HepG2 (cell line): ENCODE data around the gene SENP5. TPM values are rescaled to one million over a fixed set of nuclear protein-coding genes. Genes with fewer than 3 reads are reported as not detected.

Source experiments
- AGO1 ChIP-seq: fragments of 200-400 bp; formaldehyde crosslinking; IDR thresholded peaks from 2 replicates; pipeline ENCODE4 v1.6.1; 2017; ENCODE audit warnings: mild to moderate bottlenecking, low read depth, low read length, moderate library complexity; ENCODE audit not compliant: poor library complexity, severe bottlenecking
- AHR ChIP-seq: IDR thresholded peaks from 2 replicates; pipeline ENCODE4 v1.6.1; 2018; ENCODE audit warnings: missing genetic modification reagents, missing compliant biosample characterization
- ATM ChIP-seq: fragments of 450-650 bp; IDR thresholded peaks from 2 replicates; pipeline ENCODE4 v1.7.1; 2017; ENCODE audit warnings: mild to moderate bottlenecking, borderline replicate concordance
- CBX2 ChIP-seq, 2 experiments: fragments of 200-600 bp in 1 of 2; sonication (generic); formaldehyde crosslinking in 1 of 2; IDR thresholded peaks; 2 replicates each; pipeline versions ENCODE4 v1.7.0 to v1.8.1; 2018 to 2022; ENCODE audit warnings: low read depth in 2 of 2, low read length in 1 of 2, mild to moderate bottlenecking in 1 of 2, missing genetic modification reagents in 1 of 2
- CBX5 ChIP-seq: sonication (generic); formaldehyde crosslinking; IDR thresholded peaks from 2 replicates; pipeline ENCODE4 v1.4.0; 2020; ENCODE audit warnings: missing genetic modification reagents, borderline replicate concordance
- CENPX ChIP-seq: sonication (generic); formaldehyde crosslinking; IDR thresholded peaks from 2 replicates; pipeline ENCODE4 v1.9.0; 2021; ENCODE audit warnings: mild to moderate bottlenecking, missing genetic modification reagents, moderate library complexity
- CREB1 ChIP-seq, 2 experiments: fragments of 450-650 bp in 1 of 2; IDR thresholded peaks; 2 replicates each; pipeline ENCODE4 v1.6.1; 2016 to 2017; ENCODE audit warnings: control low read depth in 1 of 2, mild to moderate bottlenecking in 1 of 2, missing compliant biosample characterization in 1 of 2, missing genetic modification characterization in 1 of 2
- GATA4 ChIP-seq: sonication (generic); IDR thresholded peaks from 2 replicates; pipeline ENCODE4 v1.6.1; 2016; ENCODE audit warnings: antibody characterized with exemption, low read depth, borderline replicate concordance
- GTF2F1 ChIP-seq: fragments of 150-350 bp; IDR thresholded peaks from 2 replicates; pipeline ENCODE4 v1.6.1; 2014; ENCODE audit warnings: low read length
- JUNB ChIP-seq: sonication (generic); formaldehyde crosslinking; IDR thresholded peaks from 2 replicates; pipeline ENCODE4 v1.8.0; 2022; ENCODE audit warnings: missing genetic modification reagents, mild to moderate bottlenecking, borderline replicate concordance
- KDM4B ChIP-seq: sonication (generic); formaldehyde crosslinking; IDR thresholded peaks from 2 replicates; pipeline ENCODE4 v1.4.0; 2020; ENCODE audit warnings: missing genetic modification reagents
- KLF9 ChIP-seq: IDR thresholded peaks from 2 replicates; pipeline ENCODE4 v1.6.1; 2016; ENCODE audit warnings: low read depth
- NFRKB ChIP-seq: fragments of 450-650 bp; IDR thresholded peaks from 2 replicates; pipeline ENCODE4 v1.6.1; 2017
- PAWR ChIP-seq: sonication (generic); formaldehyde crosslinking; IDR thresholded peaks from 2 replicates; pipeline ENCODE4 v1.4.0; 2020; ENCODE audit warnings: missing genetic modification reagents, mild to moderate bottlenecking, borderline replicate concordance
- PPARG ChIP-seq: conservative IDR thresholded peaks from 2 replicates; pipeline ENCODE4 v1.6.1; 2016; ENCODE audit warnings: missing biosample characterization, missing genetic modification reagents
- RFXANK ChIP-seq: IDR thresholded peaks from 2 replicates; pipeline ENCODE4 v1.6.1; 2016
- SMARCE1 ChIP-seq: fragments of 450-650 bp; IDR thresholded peaks from 2 replicates; pipeline ENCODE4 v1.6.1; 2017; ENCODE audit warnings: borderline replicate concordance
- ZFP37 ChIP-seq: sonication (generic); formaldehyde crosslinking; IDR thresholded peaks from 2 replicates; pipeline ENCODE4 v1.4.0; 2020; ENCODE audit warnings: missing genetic modification reagents, borderline replicate concordance
- ZFY ChIP-seq: sonication (generic); formaldehyde crosslinking; IDR thresholded peaks from 2 replicates; pipeline ENCODE4 v1.4.0; 2020; ENCODE audit warnings: missing genetic modification reagents
- ZKSCAN1 ChIP-seq: fragments of 150-350 bp; IDR thresholded peaks from 2 replicates; pipeline ENCODE4 v1.6.1; 2014; ENCODE audit warnings: low read length
- ZNF24 ChIP-seq: fragments of 450-650 bp; IDR thresholded peaks from 2 replicates; pipeline ENCODE4 v1.6.1; 2017; ENCODE audit warnings: antibody characterized with exemption, mild to moderate bottlenecking
- ZNF30 ChIP-seq: sonication (generic); formaldehyde crosslinking; IDR thresholded peaks from 2 replicates; pipeline ENCODE4 v1.5.0; 2020; ENCODE audit warnings: mild to moderate bottlenecking, missing genetic modification reagents
- ZNF839 ChIP-seq: sonication (generic); formaldehyde crosslinking; IDR thresholded peaks from 2 replicates; pipeline ENCODE4 v1.4.0; 2020; ENCODE audit warnings: missing genetic modification reagents, mild to moderate bottlenecking, borderline replicate concordance
- ZZZ3 ChIP-seq: sonication (generic); formaldehyde crosslinking; IDR thresholded peaks from 2 replicates; pipeline ENCODE4 v1.4.0; 2020; ENCODE audit warnings: missing genetic modification reagents, mild to moderate bottlenecking, borderline replicate concordance
- polyA plus RNA-seq, 8 experiments: library from polyadenylated mRNA; depleted of rRNA in 3 of 8; stranded (reverse) in 7 of 8; unstranded in 1 of 8; fragments of >200 nt; fragmentation: Illumina TruSeq in 4 of 8; extraction: Trizol in 4 of 8; gene quantifications; 2 replicates each; pipeline versions ENCODE4 v1.2.1 to v1.2.3, GENCODE V29; 2011 to 2016; ENCODE audit warnings: low read depth in 4 of 8, missing spikeins in 1 of 8, mixed read lengths in 1 of 8; ENCODE audit not compliant: insufficient read depth in 1 of 8
- total RNA-seq, 5 experiments: library from RNA; depleted of rRNA; stranded (reverse); fragments of >200 nt; fragmentation: Illumina TruSeq; extraction: Trizol; gene quantifications; 2 replicates each; pipeline ENCODE4 v1.2.3, GENCODE V29; 2016; ENCODE audit warnings: low read depth in 1 of 5
- TF ChIP-seq, protein P1 (sequence below): sonication (generic); formaldehyde crosslinking; conservative IDR thresholded peaks from 2 replicates; pipeline ENCODE4 v1.4.0; 2020; ENCODE audit warnings: missing genetic modification reagents
- TF ChIP-seq, protein P2 (sequence below): sonication (generic); formaldehyde crosslinking; IDR thresholded peaks from 2 replicates; pipeline ENCODE4 v1.4.0; 2020; ENCODE audit warnings: missing genetic modification reagents, borderline replicate concordance
- TF ChIP-seq, protein P3 (sequence below): sonication (generic); formaldehyde crosslinking; IDR thresholded peaks from 2 replicates; pipeline ENCODE4 v1.4.0; 2020; ENCODE audit warnings: missing genetic modification reagents, mild to moderate bottlenecking, borderline replicate concordance
- TF ChIP-seq, protein P4 (sequence below): sonication (generic); formaldehyde crosslinking; IDR thresholded peaks from 2 replicates; pipeline ENCODE4 v1.8.0; 2022; ENCODE audit warnings: mild to moderate bottlenecking, missing genetic modification reagents

The SENP5 gene
- total and polyA plus RNA-seq, 2 of the 13 experiments (the other 11 are each of a cell fraction or from before 2014, with no cell fraction given) = 17.6 to 30.9 TPM

DNA sequence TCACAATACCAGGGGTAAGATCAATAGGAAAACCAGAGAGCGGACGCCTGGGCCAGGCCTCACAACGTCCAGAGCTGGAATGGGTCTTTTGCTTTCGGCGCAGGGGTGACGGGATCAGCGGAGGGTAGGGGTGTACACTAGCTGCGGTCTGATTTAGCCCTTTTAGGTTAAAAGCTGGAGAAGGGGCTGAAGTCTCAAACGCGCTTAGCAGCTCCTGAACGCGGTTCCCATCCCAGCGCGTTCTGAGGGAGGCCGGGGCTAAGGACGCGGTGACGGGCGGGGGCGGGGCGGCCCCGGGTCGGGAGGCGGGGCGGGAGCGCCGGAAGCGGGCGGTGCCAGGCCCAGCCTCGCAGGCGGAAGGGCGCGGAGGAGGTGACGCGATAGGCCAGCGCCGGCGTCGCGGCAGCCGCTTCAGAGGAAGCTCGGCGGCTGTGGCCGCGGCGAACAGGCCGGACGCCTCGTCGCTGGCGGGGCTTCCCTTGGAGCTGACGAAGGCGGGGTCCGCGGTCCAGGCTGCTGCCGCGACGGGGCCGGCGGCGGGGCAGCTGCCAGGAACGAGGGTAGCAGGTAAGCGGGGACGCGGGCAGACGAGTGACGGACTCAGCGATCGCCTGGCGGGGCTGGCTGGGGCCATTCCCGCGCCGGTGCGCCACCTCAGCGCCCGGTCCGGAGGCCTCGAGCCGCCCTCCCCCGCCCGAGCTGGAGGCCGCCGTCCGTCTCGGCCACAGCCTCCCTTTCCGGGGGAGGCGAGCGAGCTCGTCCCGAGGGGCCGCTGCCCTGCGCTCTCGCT is at the start of gene SENP5 (continued):
- TF ChIP-seq, protein P1, sequence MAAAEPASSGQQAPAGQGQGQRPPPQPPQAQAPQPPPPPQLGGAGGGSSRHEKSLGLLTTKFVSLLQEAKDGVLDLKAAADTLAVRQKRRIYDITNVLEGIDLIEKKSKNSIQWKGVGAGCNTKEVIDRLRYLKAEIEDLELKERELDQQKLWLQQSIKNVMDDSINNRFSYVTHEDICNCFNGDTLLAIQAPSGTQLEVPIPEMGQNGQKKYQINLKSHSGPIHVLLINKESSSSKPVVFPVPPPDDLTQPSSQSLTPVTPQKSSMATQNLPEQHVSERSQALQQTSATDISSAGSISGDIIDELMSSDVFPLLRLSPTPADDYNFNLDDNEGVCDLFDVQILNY (CRISPR knock-in tag) = no peak
- TF ChIP-seq KLF9 (CRISPR knock-in tag) (no peak), KDM4B (CRISPR knock-in tag) (no peak), ZFP37 (CRISPR knock-in tag) (no peak), ZNF24 (no peak), GTF2F1 (no peak), ZNF839 (CRISPR knock-in tag) (no peak), PPARG (CRISPR knock-in tag) (no peak), AHR (CRISPR knock-in tag) (no peak), SMARCE1 (no peak), AGO1 (no peak), PAWR (no peak), NFRKB (no peak), CREB1 (IDR thresholded peaks at IDR 0.05) (peak; percentile 86), CREB1 (CRISPR knock-in tag; IDR thresholded peaks at IDR 0.05) (peak; percentile 81), RFXANK (no peak), GATA4 (peak; percentile 73), ZZZ3 (CRISPR knock-in tag) (no peak), JUNB (CRISPR knock-in tag) (no peak), ZFY (CRISPR knock-in tag) (peak; percentile 97), ZKSCAN1 (no peak), CBX2 (IDR thresholded peaks at IDR 0.05; ENCODE audit: low read depth, low read length) (no peak), CBX2 (CRISPR knock-in tag; IDR thresholded peaks at IDR 0.05; ENCODE audit: low read depth) (no peak), ZNF30 (CRISPR knock-in tag) (no peak), CENPX (CRISPR knock-in tag) (no peak), ATM (no peak), CBX5 (CRISPR knock-in tag) (0 out of 2 replicates have a peak, but pooled peaks have one; percentile 12)
- TF ChIP-seq, protein P2, sequence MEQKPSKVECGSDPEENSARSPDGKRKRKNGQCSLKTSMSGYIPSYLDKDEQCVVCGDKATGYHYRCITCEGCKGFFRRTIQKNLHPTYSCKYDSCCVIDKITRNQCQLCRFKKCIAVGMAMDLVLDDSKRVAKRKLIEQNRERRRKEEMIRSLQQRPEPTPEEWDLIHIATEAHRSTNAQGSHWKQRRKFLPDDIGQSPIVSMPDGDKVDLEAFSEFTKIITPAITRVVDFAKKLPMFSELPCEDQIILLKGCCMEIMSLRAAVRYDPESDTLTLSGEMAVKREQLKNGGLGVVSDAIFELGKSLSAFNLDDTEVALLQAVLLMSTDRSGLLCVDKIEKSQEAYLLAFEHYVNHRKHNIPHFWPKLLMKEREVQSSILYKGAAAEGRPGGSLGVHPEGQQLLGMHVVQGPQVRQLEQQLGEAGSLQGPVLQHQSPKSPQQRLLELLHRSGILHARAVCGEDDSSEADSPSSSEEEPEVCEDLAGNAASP (CRISPR knock-in tag) = no peak
- TF ChIP-seq, protein P3, sequence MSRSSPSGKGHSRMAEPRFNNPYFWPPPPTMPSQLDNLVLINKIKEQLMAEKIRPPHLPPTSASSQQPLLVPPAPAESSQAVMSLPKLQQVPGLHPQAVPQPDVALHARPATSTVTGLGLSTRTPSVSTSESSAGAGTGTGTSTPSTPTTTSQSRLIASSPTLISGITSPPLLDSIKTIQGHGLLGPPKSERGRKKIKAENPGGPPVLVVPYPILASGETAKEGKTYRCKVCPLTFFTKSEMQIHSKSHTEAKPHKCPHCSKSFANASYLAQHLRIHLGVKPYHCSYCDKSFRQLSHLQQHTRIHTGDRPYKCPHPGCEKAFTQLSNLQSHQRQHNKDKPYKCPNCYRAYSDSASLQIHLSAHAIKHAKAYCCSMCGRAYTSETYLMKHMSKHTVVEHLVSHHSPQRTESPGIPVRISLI (CRISPR knock-in tag) = no peak
- TF ChIP-seq, protein P4, sequence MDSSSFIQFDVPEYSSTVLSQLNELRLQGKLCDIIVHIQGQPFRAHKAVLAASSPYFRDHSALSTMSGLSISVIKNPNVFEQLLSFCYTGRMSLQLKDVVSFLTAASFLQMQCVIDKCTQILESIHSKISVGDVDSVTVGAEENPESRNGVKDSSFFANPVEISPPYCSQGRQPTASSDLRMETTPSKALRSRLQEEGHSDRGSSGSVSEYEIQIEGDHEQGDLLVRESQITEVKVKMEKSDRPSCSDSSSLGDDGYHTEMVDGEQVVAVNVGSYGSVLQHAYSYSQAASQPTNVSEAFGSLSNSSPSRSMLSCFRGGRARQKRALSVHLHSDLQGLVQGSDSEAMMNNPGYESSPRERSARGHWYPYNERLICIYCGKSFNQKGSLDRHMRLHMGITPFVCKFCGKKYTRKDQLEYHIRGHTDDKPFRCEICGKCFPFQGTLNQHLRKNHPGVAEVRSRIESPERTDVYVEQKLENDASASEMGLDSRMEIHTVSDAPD (CRISPR knock-in tag) = no peak
